ENCODE results near the gene TUBA1A. TPM values are rescaled to one million over a fixed set of nuclear protein-coding genes. Genes with fewer than 3 reads are reported as not detected.
"Not testable (repeated sequence)": the region's sequence is repeated elsewhere in the genome, so short reads cannot be mapped to it uniquely, and the experiment has no call there.

The TUBA1A gene
- total RNA-seq, 1 donor = 834 TPM

DNA sequence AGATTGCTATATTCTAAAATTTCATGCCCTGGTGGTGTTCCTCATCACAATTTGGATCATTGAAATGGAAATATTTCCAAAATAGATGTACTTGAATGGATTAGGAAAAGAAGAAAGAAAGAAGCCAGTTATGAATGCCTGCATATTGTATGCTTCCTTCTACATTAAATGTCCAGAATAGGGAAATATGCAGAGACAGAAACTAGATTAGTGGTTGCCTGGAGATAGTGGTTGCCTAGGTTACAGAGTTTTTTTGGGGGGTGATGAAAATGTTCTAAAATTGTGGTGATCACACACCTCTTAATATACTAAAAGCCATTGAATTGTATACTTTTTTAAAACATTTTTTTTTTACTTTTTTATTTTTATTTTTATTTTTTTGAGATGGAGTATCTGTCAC lies 18.0 kb downstream of the TUBA1A start:
- no peak for TF ChIP-seq CTCF (IDR thresholded peaks at IDR 0.05; ENCODE audit: insufficient read depth, low read depth, low read length)
- DNase-seq (ENCODE audit: low read depth) = no peak
- H3K4me3 ChIP-seq (ENCODE audit: low read depth, low read length) = no peak overlapping the region

GRCh38 chr12:49165114-49165513 lies 23.8 kb downstream of the TUBA1A start:
- no peak for DNase-seq (ENCODE audit: low read depth)
- no peak for TF ChIP-seq CTCF (IDR thresholded peaks at IDR 0.05; ENCODE audit: insufficient read depth, low read depth, low read length)
- H3K4me3 ChIP-seq (ENCODE audit: low read depth, low read length) = no peak overlapping the region

GRCh38 chr12:49161901-49162300 lies 27.0 kb downstream of the TUBA1A start:
- not testable (repeated sequence) for DNase-seq (ENCODE audit: low read depth); H3K4me3 ChIP-seq (ENCODE audit: low read depth, low read length)

DNA sequence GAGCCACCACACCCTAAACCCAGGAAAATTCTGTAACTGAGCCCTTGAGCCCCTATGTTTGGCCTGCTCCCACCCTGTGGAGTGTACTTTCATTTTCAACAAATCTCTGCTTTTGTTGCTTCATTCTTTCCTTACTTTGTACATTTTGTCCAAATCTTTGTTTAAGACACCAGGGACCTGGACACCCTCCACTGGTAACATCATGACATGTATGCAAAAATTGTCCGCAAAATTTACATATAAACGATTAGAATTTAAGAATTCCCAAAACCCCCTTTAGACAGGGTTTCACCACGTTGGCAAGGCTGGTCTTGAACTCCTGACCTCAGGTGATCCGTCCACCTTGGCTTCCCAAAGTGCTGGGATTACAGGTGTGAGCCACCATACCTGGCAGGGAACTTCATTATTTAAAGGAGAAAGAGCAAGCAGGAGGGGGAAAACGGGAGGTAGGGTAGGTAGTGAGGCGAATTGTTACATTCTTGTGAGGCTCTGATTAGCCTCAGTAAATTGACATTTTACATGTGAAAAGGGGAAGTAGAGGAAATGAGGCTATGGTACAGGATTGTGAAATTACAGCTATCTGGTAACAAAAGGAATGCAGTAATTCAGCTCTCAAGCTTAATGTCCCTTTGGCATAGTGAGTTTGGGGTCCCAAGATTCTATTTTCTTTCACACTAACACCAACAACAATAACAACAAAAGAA lies 27.6 kb downstream of the TUBA1A start:
- no peak overlapping the region for H3K4me3 ChIP-seq (ENCODE audit: low read depth, low read length)
- TF ChIP-seq CTCF (IDR thresholded peaks at IDR 0.05; ENCODE audit: insufficient read depth, low read depth, low read length) = no peak
- DNase-seq (ENCODE audit: low read depth) = no peak

GRCh38 chr12:49160399-49160798 lies 28.5 kb downstream of the TUBA1A start:
- no peak for DNase-seq (ENCODE audit: low read depth)

DNA sequence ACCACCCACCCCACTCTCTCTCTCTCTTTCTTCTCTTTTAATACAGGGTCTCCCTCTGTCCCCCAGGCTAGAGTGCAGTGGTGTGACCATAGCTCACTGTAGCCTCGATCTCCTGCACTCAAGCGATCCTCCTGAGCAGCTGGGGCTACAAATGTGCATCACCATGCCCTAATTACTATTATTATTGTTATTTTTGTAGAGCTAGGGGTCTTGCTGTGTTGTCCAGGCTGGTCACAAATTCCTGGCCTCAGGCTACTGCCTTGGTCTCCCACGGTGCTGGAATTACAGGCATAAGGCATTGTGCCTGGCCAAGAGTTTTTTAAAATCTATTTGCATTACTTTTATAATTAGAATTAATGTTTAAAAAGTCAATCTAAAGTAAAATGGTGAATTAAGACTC lies 34.7 kb downstream of the TUBA1A start:
- no peak overlapping the region for H3K4me3 ChIP-seq (ENCODE audit: low read depth, low read length)
- TF ChIP-seq CTCF (IDR thresholded peaks at IDR 0.05; ENCODE audit: insufficient read depth, low read depth, low read length) = no peak
- DNase-seq (ENCODE audit: low read depth) = no peak

More at GRCh38 chr12:49160399-49160798, 28.5 kb downstream of the TUBA1A start:
- no peak overlapping the region for H3K4me3 ChIP-seq (ENCODE audit: low read depth, low read length)
- TF ChIP-seq CTCF (IDR thresholded peaks at IDR 0.05; ENCODE audit: insufficient read depth, low read depth, low read length) = no peak

- DNase-seq (ENCODE audit: low read depth) = no peak
- no peak overlapping the region for H3K4me3 ChIP-seq (ENCODE audit: low read depth, low read length)
- no peak for TF ChIP-seq CTCF (IDR thresholded peaks at IDR 0.05; ENCODE audit: insufficient read depth, low read depth, low read length)
These were observed 41.5 kb downstream of the TUBA1A start for GRCh38 chr12:49147384-49147783.

Data from fibroblast of villous mesenchyme (primary cell).